ENCODE results near the gene DGKG. TPM values are rescaled to one million over a fixed set of nuclear protein-coding genes. Genes with fewer than 3 reads are reported as not detected.

The DGKG gene
- polyA plus RNA-seq, 1 of the 3 experiments (the other 2 are of a cell fraction) = 0.12 TPM

DNA sequence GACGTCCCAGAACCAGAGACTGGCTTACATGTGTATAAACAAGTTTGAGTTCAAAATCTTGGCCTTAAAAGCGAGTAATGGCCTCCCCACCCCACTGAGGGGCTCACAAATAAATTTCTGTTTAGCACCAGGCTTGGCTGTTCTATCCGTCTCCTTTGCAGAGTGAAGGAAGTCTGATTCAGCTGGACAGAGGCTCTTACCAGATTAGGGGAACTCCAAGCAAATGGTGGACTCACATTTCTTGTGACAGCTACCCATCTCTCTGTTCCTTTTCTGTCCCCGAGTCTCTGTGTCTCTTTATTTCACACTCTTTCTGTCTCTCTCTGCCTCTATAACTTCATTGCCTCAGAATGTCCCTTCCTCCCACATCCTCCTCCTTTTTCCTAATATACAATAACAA is 62.7 kb downstream of the DGKG start:
- no peaks in the 10 kb centered on the region; a peak in 1 of 4 replicates for H3K4me1 ChIP-seq (ENCODE audit: control insufficient read depth in 1 of 2, insufficient read depth in 2 of 2, low read depth in 1 of 2, low read length in 1 of 2)

More for the DNA sequence above, 62.7 kb downstream of the DGKG start:
- H3K27me3 ChIP-seq (ENCODE audit: insufficient read depth) = peaks cover 23% of the 10 kb centered on the region
- H2AFZ ChIP-seq (ENCODE audit: low read depth) = no peak overlapping the region
- no peaks in the 10 kb centered on the region for H3K9me2 ChIP-seq
- WGBS (ENCODE audit: low lambda C conversion rate) = 22% methylated on average over 4 of the region's 4 CpGs
- H3K4me2 ChIP-seq = no peak overlapping the region
- no peak overlapping the region for H3K4me3 ChIP-seq (ENCODE audit: low read depth in 2 of 2, low read length in 1 of 2)
- no peak overlapping the region for H3K9ac ChIP-seq
- ChIA-PET POLR2A (interaction anchor here (0.6 kb wide), 1 partner anchor 10 kb away, joined by 3 read pairs; no protein-coding TSS in a partner anchor), CTCF (no interaction called here)
- no peaks in the 10 kb centered on the region for H3K79me2 ChIP-seq (ENCODE audit: insufficient read depth)
- TF ChIP-seq JUND (IDR thresholded peaks at IDR 0.05) (no peak), EZH2phosphoT487 (IDR thresholded peaks at IDR 0.05; ENCODE audit: borderline replicate concordance, low read depth) (no peak), CHD2 (IDR thresholded peaks at IDR 0.05; ENCODE audit: low read length, partially characterized antibody) (no peak), TCF12 (IDR thresholded peaks at IDR 0.05) (no peak), MXI1 (IDR thresholded peaks at IDR 0.05; ENCODE audit: low read depth, low read length) (no peak), RCOR1 (IDR thresholded peaks at IDR 0.05; ENCODE audit: low read length) (no peak), RFX5 (IDR thresholded peaks at IDR 0.05; ENCODE audit: low read length) (no peak), FOSL2 (IDR thresholded peaks at IDR 0.05; ENCODE audit: borderline replicate concordance, low read depth) (no peak), RAD21 (IDR thresholded peaks at IDR 0.05; ENCODE audit: low read length) (no peak), RXRA (IDR thresholded peaks at IDR 0.05; ENCODE audit: borderline replicate concordance, low read depth) (no peak), FOXM1 (IDR thresholded peaks at IDR 0.05; ENCODE audit: low read depth) (no peak), YY1 (IDR thresholded peaks at IDR 0.05; ENCODE audit: low read depth) (no peak), ELF1 (IDR thresholded peaks at IDR 0.05) (no peak), TAF1 (IDR thresholded peaks at IDR 0.05; ENCODE audit: borderline replicate concordance, low read depth, low read length) (no peak)
- TF ChIP-seq, protein P1, sequence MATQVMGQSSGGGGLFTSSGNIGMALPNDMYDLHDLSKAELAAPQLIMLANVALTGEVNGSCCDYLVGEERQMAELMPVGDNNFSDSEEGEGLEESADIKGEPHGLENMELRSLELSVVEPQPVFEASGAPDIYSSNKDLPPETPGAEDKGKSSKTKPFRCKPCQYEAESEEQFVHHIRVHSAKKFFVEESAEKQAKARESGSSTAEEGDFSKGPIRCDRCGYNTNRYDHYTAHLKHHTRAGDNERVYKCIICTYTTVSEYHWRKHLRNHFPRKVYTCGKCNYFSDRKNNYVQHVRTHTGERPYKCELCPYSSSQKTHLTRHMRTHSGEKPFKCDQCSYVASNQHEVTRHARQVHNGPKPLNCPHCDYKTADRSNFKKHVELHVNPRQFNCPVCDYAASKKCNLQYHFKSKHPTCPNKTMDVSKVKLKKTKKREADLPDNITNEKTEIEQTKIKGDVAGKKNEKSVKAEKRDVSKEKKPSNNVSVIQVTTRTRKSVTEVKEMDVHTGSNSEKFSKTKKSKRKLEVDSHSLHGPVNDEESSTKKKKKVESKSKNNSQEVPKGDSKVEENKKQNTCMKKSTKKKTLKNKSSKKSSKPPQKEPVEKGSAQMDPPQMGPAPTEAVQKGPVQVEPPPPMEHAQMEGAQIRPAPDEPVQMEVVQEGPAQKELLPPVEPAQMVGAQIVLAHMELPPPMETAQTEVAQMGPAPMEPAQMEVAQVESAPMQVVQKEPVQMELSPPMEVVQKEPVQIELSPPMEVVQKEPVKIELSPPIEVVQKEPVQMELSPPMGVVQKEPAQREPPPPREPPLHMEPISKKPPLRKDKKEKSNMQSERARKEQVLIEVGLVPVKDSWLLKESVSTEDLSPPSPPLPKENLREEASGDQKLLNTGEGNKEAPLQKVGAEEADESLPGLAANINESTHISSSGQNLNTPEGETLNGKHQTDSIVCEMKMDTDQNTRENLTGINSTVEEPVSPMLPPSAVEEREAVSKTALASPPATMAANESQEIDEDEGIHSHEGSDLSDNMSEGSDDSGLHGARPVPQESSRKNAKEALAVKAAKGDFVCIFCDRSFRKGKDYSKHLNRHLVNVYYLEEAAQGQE (IDR thresholded peaks at IDR 0.05; ENCODE audit: low read depth, low read length) = no peak
- TF ChIP-seq, protein P2, sequence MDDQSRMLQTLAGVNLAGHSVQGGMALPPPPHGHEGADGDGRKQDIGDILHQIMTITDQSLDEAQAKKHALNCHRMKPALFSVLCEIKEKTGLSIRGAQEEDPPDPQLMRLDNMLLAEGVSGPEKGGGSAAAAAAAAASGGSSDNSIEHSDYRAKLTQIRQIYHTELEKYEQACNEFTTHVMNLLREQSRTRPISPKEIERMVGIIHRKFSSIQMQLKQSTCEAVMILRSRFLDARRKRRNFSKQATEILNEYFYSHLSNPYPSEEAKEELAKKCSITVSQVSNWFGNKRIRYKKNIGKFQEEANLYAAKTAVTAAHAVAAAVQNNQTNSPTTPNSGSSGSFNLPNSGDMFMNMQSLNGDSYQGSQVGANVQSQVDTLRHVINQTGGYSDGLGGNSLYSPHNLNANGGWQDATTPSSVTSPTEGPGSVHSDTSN (IDR thresholded peaks at IDR 0.05) = no peak
- TF ChIP-seq, protein P3, sequence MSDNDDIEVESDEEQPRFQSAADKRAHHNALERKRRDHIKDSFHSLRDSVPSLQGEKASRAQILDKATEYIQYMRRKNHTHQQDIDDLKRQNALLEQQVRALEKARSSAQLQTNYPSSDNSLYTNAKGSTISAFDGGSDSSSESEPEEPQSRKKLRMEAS (IDR thresholded peaks at IDR 0.05; ENCODE audit: low read depth) = no peak
- TF ChIP-seq, protein P4, sequence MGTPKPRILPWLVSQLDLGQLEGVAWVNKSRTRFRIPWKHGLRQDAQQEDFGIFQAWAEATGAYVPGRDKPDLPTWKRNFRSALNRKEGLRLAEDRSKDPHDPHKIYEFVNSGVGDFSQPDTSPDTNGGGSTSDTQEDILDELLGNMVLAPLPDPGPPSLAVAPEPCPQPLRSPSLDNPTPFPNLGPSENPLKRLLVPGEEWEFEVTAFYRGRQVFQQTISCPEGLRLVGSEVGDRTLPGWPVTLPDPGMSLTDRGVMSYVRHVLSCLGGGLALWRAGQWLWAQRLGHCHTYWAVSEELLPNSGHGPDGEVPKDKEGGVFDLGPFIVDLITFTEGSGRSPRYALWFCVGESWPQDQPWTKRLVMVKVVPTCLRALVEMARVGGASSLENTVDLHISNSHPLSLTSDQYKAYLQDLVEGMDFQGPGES (IDR thresholded peaks at IDR 0.05; ENCODE audit: low read depth, low read length) = no peak
- TF ChIP-seq, protein P5, sequence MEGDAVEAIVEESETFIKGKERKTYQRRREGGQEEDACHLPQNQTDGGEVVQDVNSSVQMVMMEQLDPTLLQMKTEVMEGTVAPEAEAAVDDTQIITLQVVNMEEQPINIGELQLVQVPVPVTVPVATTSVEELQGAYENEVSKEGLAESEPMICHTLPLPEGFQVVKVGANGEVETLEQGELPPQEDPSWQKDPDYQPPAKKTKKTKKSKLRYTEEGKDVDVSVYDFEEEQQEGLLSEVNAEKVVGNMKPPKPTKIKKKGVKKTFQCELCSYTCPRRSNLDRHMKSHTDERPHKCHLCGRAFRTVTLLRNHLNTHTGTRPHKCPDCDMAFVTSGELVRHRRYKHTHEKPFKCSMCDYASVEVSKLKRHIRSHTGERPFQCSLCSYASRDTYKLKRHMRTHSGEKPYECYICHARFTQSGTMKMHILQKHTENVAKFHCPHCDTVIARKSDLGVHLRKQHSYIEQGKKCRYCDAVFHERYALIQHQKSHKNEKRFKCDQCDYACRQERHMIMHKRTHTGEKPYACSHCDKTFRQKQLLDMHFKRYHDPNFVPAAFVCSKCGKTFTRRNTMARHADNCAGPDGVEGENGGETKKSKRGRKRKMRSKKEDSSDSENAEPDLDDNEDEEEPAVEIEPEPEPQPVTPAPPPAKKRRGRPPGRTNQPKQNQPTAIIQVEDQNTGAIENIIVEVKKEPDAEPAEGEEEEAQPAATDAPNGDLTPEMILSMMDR (IDR thresholded peaks at IDR 0.05) = no peak
- TF ChIP-seq, protein P6, sequence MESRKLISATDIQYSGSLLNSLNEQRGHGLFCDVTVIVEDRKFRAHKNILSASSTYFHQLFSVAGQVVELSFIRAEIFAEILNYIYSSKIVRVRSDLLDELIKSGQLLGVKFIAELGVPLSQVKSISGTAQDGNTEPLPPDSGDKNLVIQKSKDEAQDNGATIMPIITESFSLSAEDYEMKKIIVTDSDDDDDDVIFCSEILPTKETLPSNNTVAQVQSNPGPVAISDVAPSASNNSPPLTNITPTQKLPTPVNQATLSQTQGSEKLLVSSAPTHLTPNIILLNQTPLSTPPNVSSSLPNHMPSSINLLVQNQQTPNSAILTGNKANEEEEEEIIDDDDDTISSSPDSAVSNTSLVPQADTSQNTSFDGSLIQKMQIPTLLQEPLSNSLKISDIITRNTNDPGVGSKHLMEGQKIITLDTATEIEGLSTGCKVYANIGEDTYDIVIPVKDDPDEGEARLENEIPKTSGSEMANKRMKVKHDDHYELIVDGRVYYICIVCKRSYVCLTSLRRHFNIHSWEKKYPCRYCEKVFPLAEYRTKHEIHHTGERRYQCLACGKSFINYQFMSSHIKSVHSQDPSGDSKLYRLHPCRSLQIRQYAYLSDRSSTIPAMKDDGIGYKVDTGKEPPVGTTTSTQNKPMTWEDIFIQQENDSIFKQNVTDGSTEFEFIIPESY (IDR thresholded peaks at IDR 0.05; ENCODE audit: borderline replicate concordance, low read depth) = no peak
- no peaks in the 10 kb centered on the region for H3F3A ChIP-seq (replicated peaks; ENCODE audit: insufficient read depth)
- H3K36me3 ChIP-seq (replicated peaks in 1 of 2; ENCODE audit: control insufficient read depth in 1 of 2, insufficient read depth in 2 of 2, low read length in 1 of 2) = no peaks in the 10 kb centered on the region
- no peaks in the 10 kb centered on the region for H3K9me3 ChIP-seq
- H4K20me1 ChIP-seq (ENCODE audit: insufficient read depth) = no peaks in the 10 kb centered on the region
- H3K27ac ChIP-seq (ENCODE audit: low read depth in 2 of 2, low read length in 1 of 2) = no peak overlapping the region
- DNase-seq = no peak
